Naive B cell (primary cell): ENCODE results near the gene RNASE9. TPM values are rescaled to one million over a fixed set of nuclear protein-coding genes. Genes with fewer than 3 reads are reported as not detected.
"Not testable (repeated sequence)": the region's sequence is repeated elsewhere in the genome, so short reads cannot be mapped to it uniquely, and the experiment has no call there.

Source experiments
- ATAC-seq, 2 donors: fragments of 150-1000 bp; cut with Tn5 transposase; 2 replicates each; pipeline ENCODE4 v1.10.0; 2021; ENCODE audit warnings: low read depth in 2 of 2, mild to moderate bottlenecking in 2 of 2, moderate library complexity in 2 of 2
- DNase-seq: peaks from one replicate; pipeline ENCODE4 v3.0.0; 2022
- H3K27ac Mint-ChIP-seq, 6 donors: one replicate each; pipeline ENCODE4 v1.8.0; 2020 to 2022; ENCODE audit warnings: mild to moderate bottlenecking in 6 of 6, mixed read lengths in 6 of 6, moderate library complexity in 5 of 6, inconsistent platforms in 2 of 6
- H3K27me3 Mint-ChIP-seq, 3 donors: one replicate each; pipeline ENCODE4 v1.8.0; 2021 to 2022; ENCODE audit warnings: mixed read lengths in 3 of 3, mild to moderate bottlenecking in 1 of 3
- H3K36me3 Mint-ChIP-seq, 2 donors: one replicate each; pipeline ENCODE4 v1.8.0; 2020 to 2022; ENCODE audit warnings: mixed read lengths in 2 of 2, inconsistent platforms in 1 of 2, mild to moderate bottlenecking in 1 of 2
- H3K4me1 Mint-ChIP-seq, 3 donors: one replicate each; pipeline ENCODE4 v1.8.0; 2020 to 2022; ENCODE audit warnings: mixed read lengths in 3 of 3, inconsistent platforms in 1 of 3, mild to moderate bottlenecking in 1 of 3, moderate library complexity in 1 of 3
- H3K4me3 Mint-ChIP-seq, 8 donors: one replicate each; pipeline ENCODE4 v1.8.0; 2020 to 2022; ENCODE audit warnings: mild to moderate bottlenecking in 8 of 8, mixed read lengths in 8 of 8, moderate library complexity in 8 of 8, inconsistent platforms in 2 of 8
- H3K9me3 Mint-ChIP-seq, 7 donors: one replicate each; pipeline ENCODE4 v1.8.0; 2020 to 2022; ENCODE audit warnings: mixed read lengths in 7 of 7, mild to moderate bottlenecking in 5 of 7, inconsistent platforms in 2 of 7, moderate library complexity in 1 of 7
- polyA plus RNA-seq, 6 donors: library from polyadenylated mRNA; unstranded; fragments of 300-500 nt; fragmentation: Illumina TruSeq; gene quantifications; one replicate each; pipeline ENCODE4 v1.2.3, GENCODE V29; 2021; ENCODE audit warnings: low read depth in 6 of 6

Gene RNASE9
- polyA plus RNA-seq, 6 donors from 2014 or later: not detected

DNA sequence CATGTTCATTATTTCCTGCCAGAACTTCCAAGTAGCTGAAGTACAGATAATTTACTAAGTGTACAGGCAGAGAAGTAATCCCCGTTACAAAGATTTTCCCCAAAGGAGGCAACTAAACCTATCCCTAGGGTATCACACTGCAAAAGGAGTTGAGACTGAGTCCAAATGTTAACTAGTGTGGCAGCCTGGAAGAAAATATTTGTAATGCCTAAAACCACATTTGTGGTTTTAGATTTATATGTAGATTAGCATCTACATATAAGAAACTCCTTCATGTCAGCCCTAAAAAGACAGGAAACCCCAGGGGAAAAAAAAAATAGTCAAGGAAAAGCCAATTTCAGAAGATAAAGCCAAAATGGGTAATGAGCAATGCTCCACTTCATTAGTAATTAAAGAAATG is 31.7 kb upstream of the RNASE9 start:
- ATAC-seq (no peak), DNase-seq (no peak)
- H3K4me1 Mint-ChIP-seq: no peaks in the 10 kb centered on the region
- H3K4me3 Mint-ChIP-seq: no peak overlapping the region
- H3K36me3 Mint-ChIP-seq: no peaks in the 10 kb centered on the region
- peaks cover 10 to 22% (median 15%) of the 10 kb centered on the region in 3 donors for H3K27me3 Mint-ChIP-seq
- H3K27ac Mint-ChIP-seq: no peak overlapping the region
- peaks cover 0 to 3% (median 1%) of the 10 kb centered on the region in 7 donors for H3K9me3 Mint-ChIP-seq

DNA sequence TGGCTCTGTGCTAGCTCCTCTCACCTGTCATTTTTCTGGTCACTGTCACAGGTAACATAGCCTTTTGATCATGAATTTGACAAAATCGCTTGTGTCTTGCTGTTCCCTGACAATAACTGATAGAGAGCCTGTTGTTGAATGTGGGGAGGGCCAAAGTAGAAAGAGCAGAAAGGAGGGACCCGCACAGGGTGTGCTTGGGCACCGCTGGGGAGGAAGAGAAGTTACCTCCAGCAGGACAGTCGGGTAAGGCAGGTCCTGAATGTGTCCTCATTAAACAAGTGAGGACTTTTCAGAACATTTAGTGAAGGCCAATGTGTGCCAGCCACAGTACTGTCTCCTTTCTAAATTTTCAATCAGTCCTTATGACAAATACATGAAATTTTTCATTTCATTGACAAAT is 30.4 kb upstream of the RNASE9 start, which contains the start of gene RNASE12:
TSS of gene RNASE12 (minus strand) at position 142 of the 400 bp plus-strand sequence. CDS start 653 bp downstream, outside the sequence.
- H3K36me3 Mint-ChIP-seq: peaks cover 0 to 6% of the 10 kb centered on the region in 2 donors
- peaks cover 0 to 5% (median 2%) of the 10 kb centered on the region in 7 donors for H3K9me3 Mint-ChIP-seq
- H3K4me1 Mint-ChIP-seq: no peaks in the 10 kb centered on the region
- no peak within 1 kb of the TSS for H3K4me3 Mint-ChIP-seq
- ATAC-seq (no peak), DNase-seq (no peak)
- peaks cover 10 to 36% (median 19%) of the 10 kb centered on the region in 3 donors for H3K27me3 Mint-ChIP-seq
- H3K27ac Mint-ChIP-seq: peak within 1 kb of the TSS in 1 of 6 donors; percentile 21

GRCh38 chr14:20587489-20588154 is 26.8 kb upstream of the RNASE9 start, which contains the start of gene RNASE11:
TSS of gene RNASE11 (minus strand) at chr14:20588001.
- Mint-ChIP-seq H3K4me3 (no peak within 1 kb of the TSS), H3K36me3 (peaks cover 0 to 13% of the 10 kb centered on the region in 2 donors), H3K27me3 (peaks cover 27 to 54% (median 28%) of the 10 kb centered on the region in 3 donors), H3K9me3 (peaks cover 2 to 18% (median 5%) of the 10 kb centered on the region in 7 donors), H3K4me1 (no peaks in the 10 kb centered on the region), H3K27ac (peak within 1 kb of the TSS in 2 of 6 donors; percentile 38)
- DNase-seq: no peak
- ATAC-seq: no peak

DNA sequence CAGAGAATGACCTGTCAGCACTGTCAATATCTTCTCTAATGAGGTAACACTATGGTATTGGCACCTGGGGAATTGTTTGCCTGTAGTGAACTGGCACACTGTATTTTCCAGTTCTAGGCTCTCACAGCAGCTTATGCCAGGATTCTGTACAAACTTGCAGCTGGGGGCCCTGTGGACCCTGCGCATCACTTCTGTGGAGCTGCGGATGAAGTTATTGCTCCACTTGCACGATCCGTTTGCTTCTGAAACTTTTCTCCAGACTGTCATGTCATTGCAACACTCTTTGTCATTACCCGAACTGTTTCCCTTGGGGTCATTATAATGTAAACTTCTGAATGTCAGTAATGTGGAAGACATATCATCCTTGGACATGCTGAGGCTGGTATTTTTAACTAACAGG is 23.1 kb upstream of the RNASE9 start:
- no peak overlapping the region for H3K27ac Mint-ChIP-seq
- peaks cover 0 to 13% of the 10 kb centered on the region in 2 donors for H3K36me3 Mint-ChIP-seq
- H3K27me3 Mint-ChIP-seq: peaks cover 17 to 39% (median 21%) of the 10 kb centered on the region in 3 donors
- H3K9me3 Mint-ChIP-seq: peaks cover 2 to 18% (median 5%) of the 10 kb centered on the region in 7 donors
- no peaks in the 10 kb centered on the region for H3K4me1 Mint-ChIP-seq
- DNase-seq (no peak), ATAC-seq (no peak)
- no peak overlapping the region for H3K4me3 Mint-ChIP-seq

- H3K9me3 Mint-ChIP-seq: peaks cover 2 to 18% (median 5%) of the 10 kb centered on the region in 7 donors
- H3K27ac Mint-ChIP-seq: no peak overlapping the region
- DNase-seq: no peak
- no peak for ATAC-seq
- peaks cover 0 to 13% of the 10 kb centered on the region in 2 donors for H3K36me3 Mint-ChIP-seq
- H3K4me3 Mint-ChIP-seq: no peak overlapping the region
- H3K4me1 Mint-ChIP-seq: no peaks in the 10 kb centered on the region
- peaks cover 17 to 38% (median 21%) of the 10 kb centered on the region in 3 donors for H3K27me3 Mint-ChIP-seq
Observed at GRCh38 chr14:20583142-20583541, 22.3 kb upstream of the RNASE9 start.

DNA sequence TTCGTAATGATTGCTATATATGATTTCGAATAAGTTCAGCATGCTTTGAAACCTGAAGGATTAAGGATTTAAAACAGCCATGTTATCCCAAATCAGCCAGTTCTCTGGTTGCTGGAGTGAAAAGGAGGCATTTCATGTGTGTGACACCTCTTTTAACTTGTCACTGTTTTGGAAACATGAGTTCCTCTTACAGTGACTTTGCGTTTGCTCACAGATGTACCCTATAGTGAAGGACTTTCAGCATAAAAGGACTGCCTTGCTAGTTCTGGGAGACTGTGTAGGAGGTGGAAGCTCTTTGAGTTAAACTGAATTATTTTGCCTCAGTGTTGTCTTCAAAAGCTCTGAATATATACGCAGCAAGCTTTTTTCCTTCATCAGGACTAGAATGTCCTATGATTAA is 19.4 kb upstream of the RNASE9 start:
- DNase-seq (no peak), ATAC-seq (no peak)
- H3K36me3 Mint-ChIP-seq: no peaks in the 10 kb centered on the region
- H3K9me3 Mint-ChIP-seq: peaks cover 0 to 5% (median 0%) of the 10 kb centered on the region in 7 donors
- no peak overlapping the region for H3K4me3 Mint-ChIP-seq
- peaks cover 9 to 10% (median 10%) of the 10 kb centered on the region in 3 donors for H3K27me3 Mint-ChIP-seq
- no peaks in the 10 kb centered on the region for H3K4me1 Mint-ChIP-seq
- H3K27ac Mint-ChIP-seq: peak overlapping the region in 1 of 6 donors; percentile 25

DNA sequence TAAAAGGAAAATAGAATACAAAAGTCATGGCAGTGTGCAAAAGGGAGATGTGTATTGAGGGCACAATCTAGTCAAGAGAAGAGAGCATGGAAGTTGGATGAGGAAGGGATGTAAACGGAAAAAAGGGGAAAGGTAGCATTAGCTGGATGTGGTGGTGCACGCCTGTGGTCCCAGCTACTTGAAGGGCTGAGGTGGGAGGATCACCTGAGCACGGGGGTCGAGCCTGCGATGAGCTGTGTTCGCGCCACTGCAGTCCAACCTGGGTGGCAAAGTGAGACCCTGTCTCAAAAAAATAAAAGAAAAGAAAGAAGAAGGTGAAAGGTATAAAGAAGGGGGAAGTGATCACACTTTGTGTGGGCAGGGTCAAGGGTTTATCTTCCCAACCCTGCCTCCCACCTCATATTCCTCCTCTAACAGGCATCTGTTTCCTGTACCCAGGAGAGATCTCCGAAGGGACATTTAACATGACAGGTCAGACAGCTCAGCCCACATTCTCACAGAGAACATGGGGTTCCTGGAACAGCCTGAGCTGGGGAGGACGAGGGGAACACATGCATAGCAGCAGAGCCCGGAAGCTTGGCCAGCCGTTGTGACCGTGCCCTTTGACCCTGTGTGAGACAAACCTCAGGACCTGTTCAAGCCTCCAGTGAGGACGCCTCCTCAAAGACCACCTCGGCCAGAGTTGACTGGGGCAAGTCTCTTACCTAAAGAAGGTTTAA is 18.1 kb upstream of the RNASE9 start:
- Mint-ChIP-seq H3K27ac (peak overlapping the region in 2 of 6 donors; percentile 10 to 61), H3K27me3 (peaks cover 0 to 10% (median 9%) of the 10 kb centered on the region in 3 donors), H3K36me3 (no peaks in the 10 kb centered on the region), H3K9me3 (no peaks in the 10 kb centered on the region), H3K4me3 (no peak overlapping the region), H3K4me1 (no peaks in the 10 kb centered on the region)
- DNase-seq (no peak), ATAC-seq (no peak)

GRCh38 chr14:20578325-20578724 is 17.5 kb upstream of the RNASE9 start:
- no peak overlapping the region for H3K4me3 Mint-ChIP-seq
- no peaks in the 10 kb centered on the region for H3K36me3 Mint-ChIP-seq
- ATAC-seq: no peak
- no peak for DNase-seq
- peaks cover 0 to 9% (median 6%) of the 10 kb centered on the region in 3 donors for H3K27me3 Mint-ChIP-seq
- peak overlapping the region in 2 of 6 donors; percentile 28 to 71 for H3K27ac Mint-ChIP-seq
- H3K4me1 Mint-ChIP-seq: no peaks in the 10 kb centered on the region
- no peaks in the 10 kb centered on the region for H3K9me3 Mint-ChIP-seq

DNA sequence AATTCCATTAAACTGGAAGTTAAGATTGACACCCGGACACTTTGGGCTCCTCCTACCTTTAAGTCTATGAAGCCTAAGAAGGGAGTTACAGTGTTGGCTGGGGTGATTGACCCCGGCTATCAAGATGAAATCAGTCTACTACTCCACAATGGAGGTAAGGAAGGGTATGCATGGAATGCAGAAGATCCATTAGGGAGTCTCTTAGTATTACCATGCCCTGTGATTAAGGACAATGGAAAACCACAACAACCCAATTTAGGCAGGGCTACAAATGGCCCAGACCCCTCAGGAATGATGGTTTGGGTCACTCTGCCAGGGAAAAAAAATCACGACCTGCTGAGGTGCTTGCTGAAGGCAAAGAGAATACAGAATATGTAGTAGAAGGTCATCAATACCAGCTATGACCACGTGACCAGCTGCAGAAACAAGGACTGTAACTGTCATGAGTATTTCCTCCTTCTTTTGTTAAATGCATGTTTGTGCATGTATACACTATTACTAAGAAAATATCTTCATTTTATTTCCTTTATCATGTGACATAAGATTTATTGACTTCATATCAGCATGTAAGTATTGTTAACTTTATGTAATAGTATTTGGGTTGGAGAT is 11.6 kb upstream of the RNASE9 start:
- H3K4me1 Mint-ChIP-seq, DNase-seq, H3K27me3 Mint-ChIP-seq, H3K36me3 Mint-ChIP-seq, H3K27ac Mint-ChIP-seq, ATAC-seq, H3K4me3 Mint-ChIP-seq: not testable (repeated sequence)
- H3K9me3 Mint-ChIP-seq: peaks cover 0 to 24% (median 14%) of the 10 kb centered on the region in 7 donors

- H3K36me3 Mint-ChIP-seq, ATAC-seq, H3K4me3 Mint-ChIP-seq, DNase-seq, H3K4me1 Mint-ChIP-seq, H3K27me3 Mint-ChIP-seq: not testable (repeated sequence)
- Mint-ChIP-seq H3K27ac (peak overlapping the region in 1 of 6 donors; percentile 33), H3K9me3 (peaks cover 0 to 24% (median 16%) of the 10 kb centered on the region in 7 donors)
Observed at GRCh38 chr14:20570720-20571119, 9.9 kb upstream of the RNASE9 start.

DNA sequence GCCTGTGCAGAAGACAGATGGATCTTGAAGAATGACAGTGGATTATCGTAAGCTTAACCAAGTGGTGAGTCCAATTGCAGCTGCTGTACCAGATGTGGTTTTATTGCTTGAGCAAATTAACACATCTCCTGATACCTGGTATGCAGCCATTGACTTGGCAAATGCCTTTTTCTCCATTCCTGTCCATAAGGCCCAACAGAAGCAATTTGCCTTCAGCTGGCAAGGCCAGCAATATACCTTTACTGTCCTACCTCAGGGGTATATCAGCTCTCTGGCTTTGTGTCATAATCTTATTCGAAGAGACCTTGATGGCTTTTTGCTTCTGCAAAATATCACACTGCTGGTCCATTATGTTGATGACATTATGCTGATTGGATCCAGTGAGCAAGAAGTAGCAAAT is 9.0 kb upstream of the RNASE9 start:
- not testable (repeated sequence) for H3K4me1 Mint-ChIP-seq, H3K4me3 Mint-ChIP-seq, DNase-seq, H3K27me3 Mint-ChIP-seq, ATAC-seq, H3K27ac Mint-ChIP-seq, H3K36me3 Mint-ChIP-seq
- H3K9me3 Mint-ChIP-seq: peaks cover 0 to 24% (median 16%) of the 10 kb centered on the region in 7 donors

- DNase-seq (no peak), ATAC-seq (no peak)
- Mint-ChIP-seq H3K4me1 (no peaks in the 10 kb centered on the region), H3K27me3 (peaks cover 4 to 10% (median 7%) of the 10 kb centered on the region in 3 donors), H3K4me3 (no peak overlapping the region), H3K36me3 (no peaks in the 10 kb centered on the region), H3K9me3 (peaks cover 0 to 24% (median 16%) of the 10 kb centered on the region in 7 donors), H3K27ac (no peak overlapping the region)
Observed at GRCh38 chr14:20569066-20569465, 8.2 kb upstream of the RNASE9 start.

DNA sequence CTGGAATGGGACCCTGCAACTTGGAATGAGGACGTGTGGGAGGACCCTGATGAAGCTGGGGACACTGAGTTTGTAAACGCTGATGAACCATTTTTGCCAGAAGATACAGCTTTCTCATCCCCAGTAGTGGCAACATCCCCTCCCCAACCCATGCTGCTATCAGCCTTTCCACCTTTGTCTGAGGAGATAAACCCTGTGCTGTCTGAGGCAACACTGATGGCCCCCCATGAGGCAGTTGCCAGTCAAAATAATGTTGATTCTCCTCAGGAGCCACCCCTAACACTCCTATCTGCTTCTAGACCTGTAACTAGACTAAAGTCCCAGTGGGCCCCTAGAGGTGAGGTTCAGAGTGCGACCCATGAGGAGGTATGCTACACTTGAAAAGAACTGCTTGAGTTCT is 7.5 kb upstream of the RNASE9 start:
- no peak overlapping the region for H3K27ac Mint-ChIP-seq
- no peak for ATAC-seq

More for the DNA sequence above, 7.5 kb upstream of the RNASE9 start:
- no peaks in the 10 kb centered on the region for H3K36me3 Mint-ChIP-seq
- H3K4me1 Mint-ChIP-seq: no peaks in the 10 kb centered on the region
- H3K4me3 Mint-ChIP-seq: no peak overlapping the region
- DNase-seq: no peak
- H3K9me3 Mint-ChIP-seq: peaks cover 0 to 24% (median 16%) of the 10 kb centered on the region in 7 donors
- H3K27me3 Mint-ChIP-seq: peaks cover 4 to 11% (median 10%) of the 10 kb centered on the region in 3 donors
